ENCODE data around the gene PAX4.

DNA sequence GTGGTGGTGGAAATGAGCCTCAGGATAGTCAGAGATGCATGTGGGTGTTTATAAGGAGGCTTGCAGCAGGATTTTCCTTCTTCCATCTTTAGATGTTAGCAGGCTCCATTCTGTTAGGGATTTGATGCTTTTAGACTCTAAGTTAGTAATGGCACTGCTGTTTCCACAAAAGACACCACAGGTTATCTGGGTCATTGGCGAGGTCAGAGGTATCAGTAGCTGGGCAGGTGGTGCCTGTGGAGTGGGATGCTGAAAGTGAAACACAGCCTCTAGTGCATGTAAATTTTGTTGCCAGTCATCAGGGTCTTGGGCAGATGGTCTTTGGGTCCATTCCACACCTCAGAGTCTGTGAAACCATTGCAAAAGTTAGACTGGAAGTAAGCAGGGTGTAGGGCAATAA, 833 bp upstream of the PAX4 start:
- TF ChIP-seq ZNF274 (IDR thresholded peaks at IDR 0.05; ENCODE audit: low read depth, low read length) (no peak), POLR2AphosphoS5 (IDR thresholded peaks at IDR 0.05; ENCODE audit: low read depth, low read length) (no peak), ZFX (IDR thresholded peaks at IDR 0.05) (no peak)
- TF ChIP-seq, protein P1, sequence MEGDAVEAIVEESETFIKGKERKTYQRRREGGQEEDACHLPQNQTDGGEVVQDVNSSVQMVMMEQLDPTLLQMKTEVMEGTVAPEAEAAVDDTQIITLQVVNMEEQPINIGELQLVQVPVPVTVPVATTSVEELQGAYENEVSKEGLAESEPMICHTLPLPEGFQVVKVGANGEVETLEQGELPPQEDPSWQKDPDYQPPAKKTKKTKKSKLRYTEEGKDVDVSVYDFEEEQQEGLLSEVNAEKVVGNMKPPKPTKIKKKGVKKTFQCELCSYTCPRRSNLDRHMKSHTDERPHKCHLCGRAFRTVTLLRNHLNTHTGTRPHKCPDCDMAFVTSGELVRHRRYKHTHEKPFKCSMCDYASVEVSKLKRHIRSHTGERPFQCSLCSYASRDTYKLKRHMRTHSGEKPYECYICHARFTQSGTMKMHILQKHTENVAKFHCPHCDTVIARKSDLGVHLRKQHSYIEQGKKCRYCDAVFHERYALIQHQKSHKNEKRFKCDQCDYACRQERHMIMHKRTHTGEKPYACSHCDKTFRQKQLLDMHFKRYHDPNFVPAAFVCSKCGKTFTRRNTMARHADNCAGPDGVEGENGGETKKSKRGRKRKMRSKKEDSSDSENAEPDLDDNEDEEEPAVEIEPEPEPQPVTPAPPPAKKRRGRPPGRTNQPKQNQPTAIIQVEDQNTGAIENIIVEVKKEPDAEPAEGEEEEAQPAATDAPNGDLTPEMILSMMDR (IDR thresholded peaks at IDR 0.05 in 2 of 3, conservative IDR thresholded peaks at IDR 0.05 in 1 of 3; ENCODE audit: borderline replicate concordance in 1 of 3, insufficient read depth in 1 of 3, low read depth in 2 of 3, low read length in 2 of 3), result no peak

Measured in HCT116 (cell line).